GM12891 (cell line): Measurements from ENCODE around the gene ZNF783.

ENCODE experiments used
- PAX5 ChIP-seq: IDR thresholded peaks from 2 replicates; pipeline ENCODE4 v1.6.1; 2011; ENCODE audit warnings: low read length, moderate library complexity, mild to moderate bottlenecking; ENCODE audit not compliant: insufficient read depth, severe bottlenecking
- POLR2A ChIP-seq: IDR thresholded peaks from 2 replicates; pipeline ENCODE4 v1.6.1; 2011; ENCODE audit warnings: low read depth, low read length, control low read depth
- POLR2AphosphoS5 ChIP-seq: IDR thresholded peaks from 2 replicates; pipeline ENCODE4 v1.6.1; 2011; ENCODE audit warnings: low read depth, low read length, control low read depth
- SPI1 ChIP-seq: IDR thresholded peaks from 2 replicates; pipeline ENCODE4 v1.6.1; 2011; ENCODE audit warnings: low read depth, low read length, control low read depth
- TAF1 ChIP-seq: IDR thresholded peaks from 2 replicates; pipeline ENCODE4 v1.6.1; 2011; ENCODE audit warnings: low read depth, low read length, control low read depth

GRCh38 chr7:149325248-149325647, 63.3 kb downstream of the ZNF783 start:
- TF ChIP-seq POLR2AphosphoS5 (no peak), TAF1 (no peak), POLR2A (no peak), PAX5 (no peak), SPI1 (no peak)
